ENCODE measurements around the gene DPYSL4.

The DPYSL4 gene

DNA sequence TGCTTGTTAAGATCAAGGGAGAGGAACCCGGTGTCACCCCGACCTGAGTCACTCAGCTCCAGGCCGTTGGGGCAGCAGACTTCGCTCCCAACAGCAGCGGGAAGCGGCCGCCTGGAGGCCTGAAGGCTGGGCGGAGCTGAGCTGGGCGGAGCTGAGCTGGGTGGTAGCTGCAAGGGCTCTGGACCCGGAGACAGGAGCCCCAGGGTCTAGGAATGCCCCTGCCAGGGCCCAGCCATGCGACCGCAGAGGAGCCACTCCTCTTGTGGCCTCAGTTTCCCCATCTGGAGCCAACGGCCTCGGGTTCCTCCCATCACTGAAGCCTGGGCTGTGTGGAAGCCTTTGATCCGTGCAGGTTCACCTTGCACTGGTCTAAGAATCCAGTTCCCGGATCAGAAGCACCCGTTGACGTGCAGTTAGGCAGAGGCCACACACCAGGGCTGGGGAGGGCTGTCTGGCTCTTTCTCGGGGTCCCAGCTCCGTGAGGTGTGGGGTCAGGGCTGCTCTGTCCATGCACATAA lies 21.9 kb upstream of the DPYSL4 start:
- no peak for DNase-seq

- DNase-seq, result no peak
Measured at GRCh38 chr10:132165416-132165980, 21.2 kb upstream of the DPYSL4 start.

DNA sequence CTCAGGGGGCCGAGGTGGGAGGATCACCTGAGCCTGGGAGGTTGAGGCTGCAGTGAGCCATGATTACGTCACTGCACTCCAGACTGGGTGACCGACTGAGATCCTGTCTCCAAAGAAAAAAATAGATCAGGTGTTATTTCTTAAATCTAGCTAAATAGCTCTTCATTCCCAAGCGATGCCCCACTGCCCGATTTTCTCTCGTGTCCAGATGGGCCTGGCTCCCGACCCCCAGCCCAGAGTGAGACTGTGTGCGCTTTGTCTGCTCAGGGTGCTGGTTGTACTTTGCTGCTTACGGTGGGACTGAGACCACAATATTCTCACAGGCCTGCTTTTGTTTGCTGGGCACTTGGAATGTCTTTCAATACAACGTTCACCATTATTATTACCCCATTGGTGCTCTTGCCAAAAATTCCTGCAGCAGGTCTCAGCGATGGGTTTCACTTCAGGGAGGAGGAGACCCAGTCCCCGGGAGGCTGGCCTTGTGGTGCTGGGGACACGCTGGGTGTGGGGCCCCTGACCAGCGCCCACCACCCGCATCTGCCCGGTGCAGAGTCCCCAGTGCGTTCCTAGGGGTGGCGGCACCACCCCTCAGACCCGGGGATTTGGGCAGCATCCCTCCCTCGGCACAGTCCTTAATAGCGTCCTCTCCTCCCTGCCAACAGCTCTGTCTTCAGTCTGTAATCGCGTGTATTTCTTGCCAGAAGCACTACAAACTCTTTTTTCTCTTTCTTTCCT lies 20.4 kb upstream of the DPYSL4 start:
- DNase-seq, result no peak

- DNase-seq, result no peak
Measured at GRCh38 chr10:132167041-132167674, 19.6 kb upstream of the DPYSL4 start.

- no peak for DNase-seq
Measured at GRCh38 chr10:132167976-132168375, 18.8 kb upstream of the DPYSL4 start.

GRCh38 chr10:132168571-132169030 lies 18.1 kb upstream of the DPYSL4 start:
- DNase-seq, result no peak

- DNase-seq, result no peak
Measured at GRCh38 chr10:132169031-132169765, 17.6 kb upstream of the DPYSL4 start.

- DNase-seq, result no peak
Measured at GRCh38 chr10:132169766-132170560, 16.8 kb upstream of the DPYSL4 start.

GRCh38 chr10:132170561-132171361 lies 16.0 kb upstream of the DPYSL4 start:
- DNase-seq, result peak; percentile 50

DNA sequence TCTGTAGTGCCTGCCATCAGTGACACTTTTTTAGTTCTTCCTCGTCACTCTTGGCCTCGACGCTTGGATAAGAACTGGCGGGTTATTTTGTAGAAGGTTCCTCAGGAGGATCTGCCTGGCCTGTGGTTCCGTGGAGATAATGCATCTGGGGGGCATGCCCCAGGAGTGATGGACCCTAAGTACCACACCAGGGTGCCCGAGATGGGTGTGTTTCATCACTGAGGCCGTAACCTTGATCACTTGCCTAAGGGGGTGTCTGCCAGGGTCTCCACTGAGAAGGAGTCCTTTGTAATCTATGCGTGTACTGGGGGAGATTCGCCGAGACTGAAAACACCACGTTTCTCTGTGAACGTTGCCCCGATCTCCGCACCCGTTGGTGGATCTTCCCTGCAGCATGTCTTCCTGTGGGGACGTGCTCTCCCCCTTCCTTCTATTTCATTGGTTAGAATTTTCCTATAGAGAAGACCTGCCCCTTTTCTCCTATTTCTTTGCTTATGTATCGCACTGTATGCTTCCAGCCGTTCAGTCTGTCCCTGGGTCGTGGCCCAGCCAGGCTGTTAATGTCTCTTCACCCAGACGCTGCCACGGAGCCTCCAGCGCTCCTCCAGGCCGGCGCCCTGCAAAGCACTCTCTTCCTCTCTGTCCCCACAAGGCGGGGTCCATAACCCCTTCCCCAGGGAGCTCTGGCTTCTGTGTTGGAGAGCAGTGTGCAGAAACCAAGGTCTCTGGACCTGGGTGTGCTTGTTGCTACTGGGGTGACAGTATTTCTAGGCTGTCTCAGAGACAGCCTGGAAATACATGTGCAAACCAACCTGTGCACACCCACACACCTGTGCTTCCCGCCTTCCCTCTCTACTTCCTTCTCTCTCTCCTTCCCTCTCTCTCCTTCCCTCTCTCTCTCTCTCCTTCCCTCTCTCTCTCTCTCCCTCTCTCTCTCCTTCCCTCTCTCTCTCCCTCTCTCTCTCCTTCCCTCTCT lies 14.4 kb upstream of the DPYSL4 start:
- DNase-seq, result peak; percentile 43

DNA sequence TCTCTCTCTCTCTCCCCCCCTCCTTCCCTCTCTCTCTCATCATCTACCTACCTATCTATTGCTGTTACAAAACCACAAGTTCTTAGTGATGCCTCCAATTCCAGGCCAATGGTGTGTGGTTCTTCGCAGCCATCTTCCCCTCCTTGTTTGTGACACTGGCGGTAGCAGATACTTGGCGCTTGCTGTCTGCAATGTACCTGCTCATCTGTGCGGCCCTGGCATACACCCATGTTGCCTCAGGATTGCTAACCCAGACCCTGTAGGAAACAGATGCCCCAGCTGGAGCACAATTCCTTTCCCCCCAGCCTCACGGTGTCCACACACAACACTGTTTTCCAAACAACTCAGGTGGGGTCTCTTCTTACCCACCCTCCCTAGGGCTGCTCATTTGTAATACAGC lies 13.6 kb upstream of the DPYSL4 start:
- DNase-seq, result no peak

GRCh38 chr10:132174237-132174636 lies 12.5 kb upstream of the DPYSL4 start:
- DNase-seq, result no peak

DNA sequence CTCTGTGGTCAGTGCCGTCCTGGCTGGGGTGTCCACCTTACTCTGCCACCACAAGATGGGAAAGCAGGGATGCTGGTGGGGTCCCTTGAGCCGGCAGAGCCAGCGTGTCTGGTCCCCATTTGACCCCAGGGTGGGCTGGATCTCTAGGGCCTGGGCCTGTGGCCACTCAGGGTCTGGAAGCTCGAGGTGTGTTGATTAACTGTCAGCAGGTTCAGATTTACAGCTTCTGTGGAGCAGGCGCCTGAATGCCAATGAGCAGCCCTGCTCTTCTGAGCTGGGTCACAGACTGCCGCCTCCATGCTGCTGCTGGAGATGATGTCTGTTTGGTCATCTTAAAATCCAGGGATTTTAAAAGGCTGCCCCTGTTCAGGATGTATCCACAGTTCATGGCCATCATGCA lies 11.3 kb upstream of the DPYSL4 start:
- DNase-seq, result peak; percentile 41

DNA sequence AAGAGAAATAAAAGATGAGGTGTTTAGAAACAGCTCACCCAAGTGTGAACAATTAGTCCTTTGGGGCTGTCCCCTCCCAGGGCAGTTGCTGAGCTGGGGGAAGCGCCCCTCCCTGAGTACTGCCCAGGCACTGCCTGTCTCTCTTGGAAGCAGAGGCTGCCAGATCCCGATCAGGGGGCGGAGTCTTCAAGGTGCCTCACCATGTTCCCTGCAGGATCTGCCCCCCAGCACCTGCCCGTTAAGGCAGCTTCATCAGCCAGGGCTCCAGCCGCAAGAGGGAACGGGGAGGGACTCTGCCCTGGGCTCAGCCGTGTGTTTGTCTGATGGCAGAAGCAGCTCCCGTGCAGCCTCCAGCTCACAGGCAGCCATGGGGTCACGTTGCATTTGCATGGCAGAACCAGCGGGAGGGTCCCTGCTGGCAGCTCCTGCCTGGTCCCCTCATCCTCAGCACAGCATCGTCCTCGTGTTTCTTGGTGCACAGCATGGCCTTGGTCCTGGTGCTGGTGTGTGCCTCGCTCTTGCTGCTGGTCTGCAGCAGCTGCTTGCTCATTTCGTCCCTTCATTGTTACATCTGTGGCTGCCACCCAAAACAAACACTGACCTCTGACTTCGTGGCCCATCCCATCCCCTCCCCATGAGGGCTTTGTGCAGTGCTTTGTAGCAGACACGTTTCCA lies 10.7 kb upstream of the DPYSL4 start:
- DNase-seq, result peak; percentile 64

GRCh38 chr10:132176623-132177500 lies 9.9 kb upstream of the DPYSL4 start:
- peak; percentile 30 for DNase-seq

DNA sequence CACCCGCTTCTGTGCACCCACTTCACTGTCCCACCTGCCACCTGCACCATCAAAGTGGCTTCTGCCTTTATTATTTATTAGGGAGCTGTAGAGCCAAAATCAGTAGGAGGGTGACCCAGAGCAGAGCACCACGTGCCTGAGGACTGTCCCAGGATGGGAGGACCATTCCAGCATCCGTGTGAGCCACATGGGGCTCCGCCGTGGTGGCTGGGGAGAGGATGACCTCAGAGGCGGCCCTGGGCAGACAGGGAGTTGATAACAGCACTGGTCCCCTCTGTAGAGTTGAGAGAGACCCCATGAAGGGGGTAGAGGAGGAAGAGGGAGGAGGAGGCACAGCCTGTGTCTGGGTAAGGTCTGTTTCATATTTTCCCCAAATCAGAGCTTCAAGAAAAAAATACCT lies 8.7 kb upstream of the DPYSL4 start:
- DNase-seq, result no peak

GRCh38 chr10:132178672-132179545 lies 7.8 kb upstream of the DPYSL4 start:
- DNase-seq, result no peak
